Sciatic nerve (tissue), 2 donors: ENCODE results near the gene SH2D4B. TPM values are rescaled to one million over a fixed set of nuclear protein-coding genes. Genes with fewer than 3 reads are reported as not detected.

ENCODE experiments used
- ATAC-seq: fragments of 200-7000 bp; cut with Tn5 transposase; one replicate; pipeline ENCODE4 v1.9.1; 2020; ENCODE audit warnings: mild to moderate bottlenecking, moderate library complexity
- DNase-seq: peaks from one replicate; pipeline ENCODE4 v3.0.0-alpha.2; 2020; ENCODE audit warnings: low spot score
- intact Hi-C: fragments of 100-400 bp; cut with DNase I; formaldehyde crosslinking; loops from one replicate; pipeline ENCODE4 v1.14.2; 2022
- total RNA-seq: library from RNA; stranded (reverse); fragmentation: NEBNext Ultra II Directional; extraction: Animal tissue kit (Norgen Biotek cat#: 25700); gene quantifications from one replicate; pipeline ENCODE4 v1.2.1, GENCODE V29; 2021
- donor health status: DM: no; HTN: no; CAD: no.
- donor health status: DM: no; HTN: no; CAD: no.

SH2D4B gene
- total RNA-seq, 1 donor from 2014 or later: 0.18 TPM

GRCh38 chr10:80579181-80579763, 41.6 kb downstream of the SH2D4B start:
- intact Hi-C loops: no loop called here
- DNase-seq: no peak

GRCh38 chr10:80579849-80580637, 42.3 kb downstream of the SH2D4B start:
- ATAC-seq: no peak
- DNase-seq: no peak
- intact Hi-C loops: no loop called here

More at GRCh38 chr10:80579181-80579763, 41.6 kb downstream of the SH2D4B start:
- no peak for ATAC-seq

GRCh38 chr10:80580638-80581468, 43.2 kb downstream of the SH2D4B start:
- intact Hi-C loops: no loop called here
- no peak for ATAC-seq
- no peak for DNase-seq

GRCh38 chr10:80581469-80581835, 43.8 kb downstream of the SH2D4B start:
- intact Hi-C loops: no loop called here
- no peak for DNase-seq
- ATAC-seq: no peak

- DNase-seq (no peak), ATAC-seq (no peak)
- intact Hi-C loops: no loop called here
Measured at GRCh38 chr10:80582286-80582960, 44.7 kb downstream of the SH2D4B start.

- ATAC-seq (no peak), DNase-seq (no peak)
- intact Hi-C loops: no loop called here
Measured at GRCh38 chr10:80583685-80584084, 46.0 kb downstream of the SH2D4B start.

GRCh38 chr10:80585812-80586211, 48.1 kb downstream of the SH2D4B start:
- intact Hi-C loops: no loop called here
- no peak for ATAC-seq
- peak; percentile 17 for DNase-seq

- ATAC-seq: no peak
- intact Hi-C loops: no loop called here
- no peak for DNase-seq
Measured at GRCh38 chr10:80588546-80588945, 50.8 kb downstream of the SH2D4B start.

GRCh38 chr10:80589726-80590373, 52.1 kb downstream of the SH2D4B start:
- peak; percentile 26 for DNase-seq
- intact Hi-C loops: no loop called here
- no peak for ATAC-seq

- intact Hi-C loops: no loop called here
- ATAC-seq (no peak), DNase-seq (no peak)
Measured at GRCh38 chr10:80590585-80591125, 53.0 kb downstream of the SH2D4B start.

- DNase-seq (no peak), ATAC-seq (no peak)
- intact Hi-C loops: no loop called here
Measured at GRCh38 chr10:80596391-80597257, 58.9 kb downstream of the SH2D4B start.

GRCh38 chr10:80598084-80598798, 60.5 kb downstream of the SH2D4B start:
- intact Hi-C loops: no loop called here
- no peak for DNase-seq
- ATAC-seq: no peak

GRCh38 chr10:80598951-80599350, 61.2 kb downstream of the SH2D4B start:
- intact Hi-C loops: no loop called here
- ATAC-seq: no peak
- no peak for DNase-seq

GRCh38 chr10:80599424-80599847, 61.7 kb downstream of the SH2D4B start:
- intact Hi-C loops: no loop called here
- DNase-seq (no peak), ATAC-seq (peak; percentile 39)

GRCh38 chr10:80600256-80600655, 62.6 kb downstream of the SH2D4B start:
- no peak for ATAC-seq
- intact Hi-C loops: no loop called here
- DNase-seq: no peak

GRCh38 chr10:80602881-80603280, 65.2 kb downstream of the SH2D4B start:
- intact Hi-C loops: no loop called here
- no peak for DNase-seq
- no peak for ATAC-seq

- intact Hi-C loops: no loop called here
- ATAC-seq (no peak), DNase-seq (no peak)
Measured at GRCh38 chr10:80603516-80603915, 65.8 kb downstream of the SH2D4B start.
